ENCODE data around the gene FADS1. TPM values are rescaled to one million over a fixed set of nuclear protein-coding genes. Genes with fewer than 3 reads are reported as not detected.

Gene FADS1
- total and polyA plus RNA-seq, 2 of the 13 experiments (the other 11 are each of a cell fraction or from before 2014, with no cell fraction given) = 91.8 to 108 TPM

DNA sequence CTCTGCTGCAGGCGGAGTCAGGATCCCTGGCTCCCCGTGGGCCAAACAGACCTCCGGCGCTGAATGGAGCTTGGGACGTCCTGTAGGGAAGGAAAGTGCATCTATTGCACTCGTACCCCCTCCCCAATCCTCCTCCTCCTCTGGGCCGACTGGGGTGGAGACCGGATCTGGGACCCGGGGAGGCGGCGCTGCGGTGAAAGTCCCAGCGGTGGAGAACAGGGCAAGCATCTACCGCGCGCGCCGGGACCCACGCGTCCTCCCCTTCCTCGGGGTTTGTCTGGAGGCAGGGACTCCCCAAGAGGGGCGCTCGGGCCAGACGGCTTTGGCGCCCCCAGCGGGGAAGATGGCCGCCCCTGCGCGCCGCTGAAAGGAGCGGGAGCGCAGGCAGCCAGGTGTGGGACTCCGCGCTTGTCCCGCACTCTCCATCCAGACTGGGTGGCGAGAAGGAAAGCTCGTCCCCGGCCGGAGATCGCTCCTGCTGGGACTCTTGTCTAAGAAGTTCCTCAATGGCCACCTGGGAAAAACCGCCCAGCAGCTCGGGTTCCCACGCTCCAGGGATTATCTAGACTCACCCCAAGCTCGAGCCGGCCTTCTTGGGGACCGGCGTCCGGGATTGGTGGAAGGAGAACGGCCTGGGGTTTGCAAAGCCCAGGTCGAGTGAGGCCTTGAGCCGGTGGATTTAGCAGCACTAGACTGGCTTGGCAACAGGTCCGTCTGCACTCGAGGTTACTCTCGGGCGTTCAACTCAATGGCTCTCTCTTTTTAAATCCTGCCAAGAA is 12.0 kb upstream of the FADS1 start (continued):
- TF ChIP-seq, protein P1, sequence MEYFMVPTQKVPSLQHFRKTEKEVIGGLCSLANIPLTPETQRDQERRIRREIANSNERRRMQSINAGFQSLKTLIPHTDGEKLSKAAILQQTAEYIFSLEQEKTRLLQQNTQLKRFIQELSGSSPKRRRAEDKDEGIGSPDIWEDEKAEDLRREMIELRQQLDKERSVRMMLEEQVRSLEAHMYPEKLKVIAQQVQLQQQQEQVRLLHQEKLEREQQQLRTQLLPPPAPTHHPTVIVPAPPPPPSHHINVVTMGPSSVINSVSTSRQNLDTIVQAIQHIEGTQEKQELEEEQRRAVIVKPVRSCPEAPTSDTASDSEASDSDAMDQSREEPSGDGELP (IDR thresholded peaks at IDR 0.05; ENCODE audit: borderline replicate concordance, low read depth) = 0 out of 2 replicates have a peak, but pooled peaks have one; percentile 9
- 0 out of 2 replicates have a peak, but pooled peaks have one; percentile 39 for TF ChIP-seq HNF1B (CRISPR knock-in tag; IDR thresholded peaks at IDR 0.05)
- TF ChIP-seq ZBTB7B (CRISPR knock-in tag; IDR thresholded peaks at IDR 0.05) = 0 out of 2 replicates have a peak, but pooled peaks have one; percentile 14
- 0 out of 2 replicates have a peak, but pooled peaks have one; percentile 41 for TF ChIP-seq KMT2A (CRISPR knock-in tag; IDR thresholded peaks at IDR 0.05)
- peak; percentile 71; the same call in 1 of the 2 replicates for TF ChIP-seq ZFP91 (CRISPR knock-in tag; IDR thresholded peaks at IDR 0.05; ENCODE audit: borderline replicate concordance)
- TF ChIP-seq MTF1 (CRISPR knock-in tag; IDR thresholded peaks at IDR 0.05) = no peak
- peak; percentile 38; the same call in 1 of the 2 replicates for TF ChIP-seq MYC (CRISPR knock-in tag; IDR thresholded peaks at IDR 0.05; ENCODE audit: borderline replicate concordance)
- 0 out of 2 replicates have a peak, but pooled peaks have one; percentile 34 for TF ChIP-seq KAT7 (CRISPR knock-in tag; IDR thresholded peaks at IDR 0.05; ENCODE audit: borderline replicate concordance)
- 0 out of 2 replicates have a peak, but pooled peaks have one; percentile 23 for TF ChIP-seq TAF1 (CRISPR knock-in tag; IDR thresholded peaks at IDR 0.05)
- 0 out of 2 replicates have a peak, but pooled peaks have one; percentile 16 for TF ChIP-seq ZNF350 (CRISPR knock-in tag; IDR thresholded peaks at IDR 0.05; ENCODE audit: borderline replicate concordance, low read depth)
- TF ChIP-seq ZNF607 (CRISPR knock-in tag; IDR thresholded peaks at IDR 0.05; ENCODE audit: borderline replicate concordance) = 0 out of 2 replicates have a peak, but pooled peaks have one; percentile 62
- TF ChIP-seq ZNF772 (CRISPR knock-in tag; IDR thresholded peaks at IDR 0.05) = 0 out of 2 replicates have a peak, but pooled peaks have one; percentile 0
- no peak for TF ChIP-seq CAMTA2 (CRISPR knock-in tag; IDR thresholded peaks at IDR 0.05; ENCODE audit: borderline replicate concordance)
- no peak for TF ChIP-seq LCORL (IDR thresholded peaks at IDR 0.05)
- TF ChIP-seq LCORL (CRISPR knock-in tag; IDR thresholded peaks at IDR 0.05) = peak; percentile 47; the same call in 1 of the 2 replicates
- TF ChIP-seq ATF1 (CRISPR knock-in tag; IDR thresholded peaks at IDR 0.05) = no peak
- TF ChIP-seq HOXA5 (CRISPR knock-in tag; IDR thresholded peaks at IDR 0.05) = peak; percentile 55; the same call in 1 of the 2 replicates
- TF ChIP-seq CCAR2 (optimal IDR thresholded peaks at IDR 0.05; ENCODE audit: low read depth, low read length) = no peak
- TF ChIP-seq THAP11 (CRISPR knock-in tag; IDR thresholded peaks at IDR 0.05) = peak; percentile 13; the same call in 1 of the 2 replicates
- TF ChIP-seq PHF21A (CRISPR knock-in tag; IDR thresholded peaks at IDR 0.05) = peak; percentile 58; the same call in 1 of the 2 replicates
- TF ChIP-seq SAP130 (CRISPR knock-in tag; IDR thresholded peaks at IDR 0.05; ENCODE audit: low read depth) = peak; percentile 51
- peak; percentile 71 for TF ChIP-seq PATZ1 (CRISPR knock-in tag; IDR thresholded peaks at IDR 0.05)

Data from HepG2 (cell line).